ENCODE data around the gene PRKAG2. TPM values are rescaled to one million over a fixed set of nuclear protein-coding genes. Genes with fewer than 3 reads are reported as not detected.

The PRKAG2 gene
- total RNA-seq, 1 donor from 2014 or later = 20.6 TPM

- H3K4me3 Mint-ChIP-seq (ENCODE audit: low read depth) = no peak overlapping the region
- no peak for DNase-seq (ENCODE audit: low spot score, unreplicated experiment)
- H3K9me3 Mint-ChIP-seq (ENCODE audit: low read depth) = no peaks in the 10 kb centered on the region
- TF ChIP-seq CTCF (IDR thresholded peaks at IDR 0.05; ENCODE audit: unreplicated experiment) = no peak
- H3K4me1 Mint-ChIP-seq (ENCODE audit: low read depth) = peaks cover 14% of the 10 kb centered on the region
- peaks cover 32% of the 10 kb centered on the region for H3K27me3 Mint-ChIP-seq
- no peaks in the 10 kb centered on the region for H3K36me3 Mint-ChIP-seq (ENCODE audit: insufficient read depth)
- no peak overlapping the region for H3K27ac Mint-ChIP-seq
Measured at GRCh38 chr7:151840088-151840910, 36.6 kb downstream of the PRKAG2 start.

- no peak overlapping the region for H3K4me3 Mint-ChIP-seq (ENCODE audit: low read depth)
- no peaks in the 10 kb centered on the region for H3K9me3 Mint-ChIP-seq (ENCODE audit: low read depth)
- H3K27me3 Mint-ChIP-seq = peaks cover 32% of the 10 kb centered on the region
- no peak overlapping the region for H3K27ac Mint-ChIP-seq
- H3K4me1 Mint-ChIP-seq (ENCODE audit: low read depth) = peaks cover 14% of the 10 kb centered on the region
- no peaks in the 10 kb centered on the region for H3K36me3 Mint-ChIP-seq (ENCODE audit: insufficient read depth)
- TF ChIP-seq CTCF (IDR thresholded peaks at IDR 0.05; ENCODE audit: unreplicated experiment) = no peak
- no peak for DNase-seq (ENCODE audit: low spot score, unreplicated experiment)
Measured at GRCh38 chr7:151839451-151839921, 37.4 kb downstream of the PRKAG2 start.

GRCh38 chr7:151838861-151839381, 38.0 kb downstream of the PRKAG2 start:
- Mint-ChIP-seq H3K9me3 (ENCODE audit: low read depth) (no peaks in the 10 kb centered on the region), H3K27ac (no peak overlapping the region), H3K4me1 (ENCODE audit: low read depth) (peaks cover 14% of the 10 kb centered on the region), H3K27me3 (peaks cover 35% of the 10 kb centered on the region), H3K4me3 (ENCODE audit: low read depth) (no peak overlapping the region), H3K36me3 (ENCODE audit: insufficient read depth) (no peaks in the 10 kb centered on the region)
- TF ChIP-seq CTCF (IDR thresholded peaks at IDR 0.05; ENCODE audit: unreplicated experiment) = no peak
- DNase-seq (ENCODE audit: low spot score, unreplicated experiment) = no peak

- no peaks in the 10 kb centered on the region for H3K9me3 Mint-ChIP-seq (ENCODE audit: low read depth)
- H3K36me3 Mint-ChIP-seq (ENCODE audit: insufficient read depth) = no peaks in the 10 kb centered on the region
- peaks cover 37% of the 10 kb centered on the region for H3K27me3 Mint-ChIP-seq
Measured at GRCh38 chr7:151838072-151838471, 38.8 kb downstream of the PRKAG2 start.

More at GRCh38 chr7:151838072-151838471, 38.8 kb downstream of the PRKAG2 start:
- Mint-ChIP-seq H3K4me3 (ENCODE audit: low read depth) (no peak overlapping the region), H3K27ac (no peak overlapping the region), H3K4me1 (ENCODE audit: low read depth) (peaks cover 10% of the 10 kb centered on the region)
- no peak for DNase-seq (ENCODE audit: low spot score, unreplicated experiment)
- TF ChIP-seq CTCF (IDR thresholded peaks at IDR 0.05; ENCODE audit: unreplicated experiment) = no peak
